H1 (cell line): ENCODE measurements around the gene GABARAPL1. TPM values are rescaled to one million over a fixed set of nuclear protein-coding genes. Genes with fewer than 3 reads are reported as not detected.

Experiments
- CHD7 ChIP-seq: fragments of 300-600 bp; sonication (generic); IDR thresholded peaks from 2 replicates; pipeline ENCODE4 v1.7.1; 2012; ENCODE audit warnings: low read length, moderate library complexity, mild to moderate bottlenecking, inconsistent platforms; ENCODE audit not compliant: insufficient replicate concordance
- MAX ChIP-seq: IDR thresholded peaks from 2 replicates; pipeline ENCODE4 v1.6.1; 2012; ENCODE audit warnings: inconsistent platforms
- RXRA ChIP-seq: IDR thresholded peaks from 2 replicates; pipeline ENCODE4 v1.6.1; 2011; ENCODE audit warnings: low read depth, mild to moderate bottlenecking, low read length, moderate library complexity; ENCODE audit not compliant: insufficient read depth
- SIN3A ChIP-seq, 2 experiments: IDR thresholded peaks in 1 of 2; conservative IDR thresholded peaks in 1 of 2; 2 replicates each; pipeline ENCODE4 v1.6.1; 2011 to 2012; ENCODE audit warnings: low read length in 2 of 2, improper control_type of control experiment in 1 of 2, low read depth in 1 of 2, mild to moderate bottlenecking in 1 of 2
- polyA plus RNA-seq, 7 experiments: library from polyadenylated mRNA; depleted of rRNA in 3 of 7; stranded (reverse) in 5 of 7; unstranded in 2 of 7; fragments of >200 nt in 5 of 7; fragments of 200-250 nt in 2 of 7; gene quantifications; 1 replicate in 5 of 7; 2 replicates in 1 of 7; 4 replicates in 1 of 7; pipeline versions ENCODE4 v1.2.1 to v1.2.3, GENCODE V29; 2011 to 2013; ENCODE audit warnings: missing spikeins in 2 of 7, mixed read lengths in 2 of 7
- total RNA-seq: library from RNA; stranded (reverse); fragmentation: NEBNext Ultra II Directional; extraction: Animal tissue kit (Norgen Biotek cat#: 25700); gene quantifications from 2 replicates; pipeline ENCODE4 v1.2.1, GENCODE V29; 2021

GABARAPL1 gene
- total and polyA plus RNA-seq, 2 of the 8 experiments (the other 6 are each of a cell fraction or from before 2014, with no cell fraction given): 56.1 to 87.9 TPM

- TF ChIP-seq CHD7: no peak
- TF ChIP-seq SIN3A (conservative IDR thresholded peaks at IDR 0.05 in 1 of 2, IDR thresholded peaks at IDR 0.05 in 1 of 2; ENCODE audit: low read depth in 1 of 2, low read length in 2 of 2): no peak
- TF ChIP-seq RXRA: no peak
- no peak for TF ChIP-seq MAX
Observed at GRCh38 chr12:10196210-10196609, 16.5 kb upstream of the GABARAPL1 start (continued).
